NCI-H2029 (cell line): ENCODE data around the gene PIK3C3.
A peak's percentile ranks its signal among the peaks of the same experiment; 100 is the strongest.
"Not testable (repeated sequence)": the region's sequence is repeated elsewhere in the genome, so short reads cannot be mapped to it uniquely, and the experiment has no call there.

Experiments
- DNase-seq: peaks from one replicate; lab custom pipeline; 2025; lab: John Stamatoyannopoulos, UW

PIK3C3 gene

DNA sequence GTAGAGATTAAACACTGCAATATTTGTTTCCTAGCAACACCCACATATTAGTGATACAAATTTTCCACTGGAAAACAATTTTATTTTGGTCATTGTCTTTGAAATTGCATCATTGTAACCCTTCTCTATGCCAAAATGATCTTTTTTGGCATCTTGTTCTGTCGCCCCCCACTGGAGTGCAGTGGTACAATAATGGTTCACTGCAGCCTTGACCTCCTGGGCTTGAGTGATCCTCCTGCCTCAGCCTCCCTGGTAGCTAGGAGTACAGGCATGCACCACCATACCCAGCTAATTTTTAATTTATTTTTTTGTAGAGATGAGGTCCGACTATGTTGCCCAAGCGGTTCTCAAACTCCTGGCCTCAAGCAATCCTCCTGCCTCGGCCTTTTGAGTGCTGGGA, 117.4 kb downstream of the PIK3C3 start:
- DNase-seq = no peak

DNA sequence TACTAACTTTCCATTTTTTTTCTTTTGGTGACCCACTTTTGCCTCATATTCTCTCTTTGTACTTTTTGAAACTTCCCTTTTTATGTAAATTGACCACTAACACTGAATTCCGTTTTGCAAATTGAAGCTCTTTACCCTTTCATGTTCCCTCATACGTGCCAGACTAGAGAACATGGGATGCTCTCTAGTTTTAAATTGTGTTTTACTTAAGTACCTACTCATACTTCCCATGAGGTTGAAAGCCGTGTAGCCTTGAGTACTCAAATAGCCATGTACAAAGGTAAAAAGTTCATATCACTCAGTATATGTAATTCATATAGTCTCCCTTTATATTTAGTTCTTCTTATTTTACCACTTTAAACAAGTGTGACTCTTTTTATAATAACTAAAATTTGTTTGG, 119.7 kb downstream of the PIK3C3 start:
- no peak for DNase-seq

DNA sequence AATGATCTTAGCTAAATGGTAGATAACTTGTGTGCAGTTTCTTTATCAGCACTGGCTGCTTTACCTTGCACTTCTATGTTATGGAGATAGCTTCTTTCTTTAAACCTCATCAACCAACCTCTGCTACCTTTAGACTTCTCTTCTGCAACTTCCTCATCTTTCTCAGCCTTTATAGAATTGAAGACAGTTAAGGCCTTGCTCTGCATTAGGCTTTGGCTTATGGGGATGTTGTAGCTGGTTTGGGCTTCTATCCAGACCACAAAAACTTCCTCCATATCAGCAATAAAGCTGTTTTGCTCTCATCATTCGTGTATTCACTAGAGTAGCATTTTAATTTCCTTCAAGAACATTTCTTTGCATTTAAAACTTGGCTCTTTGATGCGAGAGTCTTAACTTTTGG, 123.7 kb downstream of the PIK3C3 start:
- DNase-seq = no peak

DNA sequence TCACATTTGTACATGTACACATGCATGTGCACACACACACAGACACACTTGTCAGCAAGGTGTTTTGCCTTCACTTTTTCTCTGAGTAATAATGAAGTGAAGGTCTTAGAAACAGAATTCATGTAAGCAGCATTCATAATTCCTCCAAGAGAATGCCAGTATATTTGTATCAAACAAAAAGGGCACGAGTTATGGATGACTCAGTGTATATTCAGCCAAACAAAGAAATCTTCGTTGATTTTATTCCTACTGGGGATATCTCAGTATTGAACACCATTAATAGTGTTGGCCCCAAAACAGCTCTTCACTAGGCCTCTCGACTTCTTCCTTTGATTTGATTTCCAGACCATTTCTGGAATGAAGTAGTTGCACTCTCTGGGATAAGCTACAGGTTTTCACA, 125.3 kb downstream of the PIK3C3 start:
- DNase-seq = no peak

DNA sequence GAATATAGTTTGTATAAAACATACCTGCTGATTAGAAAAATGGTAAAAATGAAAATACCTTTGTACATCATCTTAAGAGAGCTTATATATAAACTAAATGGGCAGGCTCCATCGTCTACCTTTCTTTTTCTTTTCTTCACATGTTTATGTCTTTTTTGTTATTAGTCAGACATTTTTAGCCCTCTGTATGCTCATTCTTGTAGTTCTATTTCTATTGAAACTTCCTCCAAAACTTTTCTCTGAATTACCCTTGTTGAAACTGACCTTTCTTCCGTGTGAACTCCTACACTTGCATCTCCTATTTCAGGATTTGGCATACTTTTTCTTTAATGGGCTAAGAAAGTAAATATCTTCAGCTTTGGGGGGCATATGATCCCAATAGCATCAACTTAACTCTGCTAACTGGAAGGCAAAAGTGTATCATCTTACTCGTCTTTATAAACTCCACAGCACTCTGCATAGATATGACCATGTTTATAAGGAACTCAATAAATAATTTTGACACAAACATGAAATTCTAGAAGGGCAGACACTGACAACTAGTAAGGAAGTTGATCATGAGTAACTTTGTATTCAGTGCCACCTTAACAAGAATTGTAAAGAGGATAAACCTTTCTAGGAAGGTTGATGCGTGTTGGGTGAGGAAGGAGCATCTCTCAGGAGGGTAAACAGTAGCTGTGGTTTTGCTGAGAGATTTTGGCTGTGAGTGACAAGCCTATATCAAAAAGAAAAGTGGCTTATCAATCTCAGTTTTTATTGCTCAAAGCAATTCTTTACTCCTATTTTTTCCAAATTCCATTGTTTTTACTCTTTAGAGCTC, 127.6 kb downstream of the PIK3C3 start:
- DNase-seq = no peak

DNA sequence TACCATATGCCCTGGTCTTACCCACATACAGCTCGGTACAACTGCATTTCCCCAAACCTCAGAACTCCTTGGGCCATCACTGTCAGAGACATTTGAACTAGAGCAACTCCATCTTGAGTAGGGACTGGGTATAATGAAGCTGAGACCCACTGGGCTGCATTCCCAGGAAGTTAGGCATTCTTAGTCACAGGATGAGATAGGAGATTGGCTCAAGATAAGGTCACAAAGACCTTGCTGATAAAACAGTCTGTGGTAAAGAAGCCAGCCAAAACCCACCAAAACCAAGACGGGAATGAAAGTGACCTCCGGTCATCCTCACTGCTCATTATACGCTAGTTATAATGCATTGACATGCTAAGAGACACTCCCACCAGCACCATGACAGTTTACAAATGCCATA, 131.3 kb downstream of the PIK3C3 start:
- no peak for DNase-seq

DNA sequence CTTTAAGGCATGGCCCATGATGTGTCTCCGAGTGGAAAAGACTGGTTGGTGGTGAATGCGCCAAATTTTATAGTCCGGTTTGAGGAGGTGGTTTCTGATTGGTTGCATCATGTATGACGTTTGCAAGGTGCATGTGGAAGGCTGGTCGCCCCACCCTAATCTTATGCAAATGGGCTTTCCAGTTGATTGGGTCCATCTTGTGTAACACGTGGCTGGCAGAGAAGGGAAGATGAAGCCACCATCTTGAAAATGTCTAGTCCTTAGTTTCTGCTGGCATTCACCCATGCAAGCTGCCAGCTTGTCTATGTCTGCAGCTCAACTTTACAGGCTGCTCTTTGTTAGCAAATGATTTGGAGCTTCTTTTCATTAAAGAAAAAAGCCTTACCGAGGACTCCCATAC, 132.2 kb downstream of the PIK3C3 start:
- DNase-seq = no peak

DNA sequence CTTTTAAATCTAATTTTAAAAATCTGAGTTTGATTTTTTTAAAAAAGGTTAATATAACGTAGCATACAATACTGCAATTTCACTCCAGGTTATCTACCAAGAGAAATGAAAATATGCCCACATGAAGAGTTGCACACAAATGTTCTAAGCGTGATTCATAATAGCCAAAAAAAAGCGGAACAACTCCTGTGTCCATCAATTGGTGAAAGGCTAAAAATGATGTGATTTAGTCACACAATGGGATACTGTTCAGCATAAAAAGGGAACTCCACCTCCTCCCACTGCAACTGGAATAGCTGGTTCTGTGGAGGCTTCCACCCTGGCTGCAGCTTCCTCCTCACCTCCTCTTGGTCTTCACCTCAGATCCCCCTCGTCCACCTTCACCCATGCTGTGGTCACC, 132.8 kb downstream of the PIK3C3 start:
- DNase-seq = no peak

DNA sequence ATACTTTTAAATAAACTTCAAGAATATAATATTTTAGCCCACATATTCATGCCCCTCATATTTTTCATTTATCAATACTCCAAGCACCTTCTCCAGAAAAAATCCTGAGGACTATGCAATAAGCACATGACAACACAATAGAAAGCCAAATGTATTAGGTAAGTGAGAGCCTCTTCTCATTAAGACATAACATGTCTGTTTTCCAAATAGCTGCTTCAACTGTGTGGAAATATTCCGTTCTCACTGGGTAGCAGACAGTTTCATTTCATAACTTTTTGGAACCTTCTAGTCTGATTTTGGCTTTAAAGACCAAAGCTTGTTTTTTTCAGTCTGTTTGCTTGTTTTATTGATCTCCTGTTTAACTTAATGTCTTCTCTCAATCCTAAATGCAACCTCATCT, 137.8 kb downstream of the PIK3C3 start:
- DNase-seq = no peak

DNA sequence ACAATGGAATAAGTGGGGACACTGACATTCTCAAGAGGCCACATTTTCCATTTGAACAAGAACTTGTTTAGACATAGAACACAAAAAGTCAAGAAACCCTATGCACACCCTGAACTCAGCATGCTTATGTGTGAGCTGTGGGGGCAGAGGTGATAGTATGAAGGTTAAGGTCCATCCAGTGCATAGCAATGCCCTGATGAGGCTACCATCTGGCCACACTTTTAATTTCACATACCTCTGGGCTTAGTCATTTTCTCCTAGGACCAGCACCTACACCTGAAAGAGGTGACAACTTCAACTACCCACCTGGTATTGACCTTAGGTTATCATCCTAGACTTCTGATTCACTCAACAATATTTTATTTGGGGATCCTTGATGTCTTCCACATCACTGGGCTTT, 139.8 kb downstream of the PIK3C3 start:
- DNase-seq = no peak

DNA sequence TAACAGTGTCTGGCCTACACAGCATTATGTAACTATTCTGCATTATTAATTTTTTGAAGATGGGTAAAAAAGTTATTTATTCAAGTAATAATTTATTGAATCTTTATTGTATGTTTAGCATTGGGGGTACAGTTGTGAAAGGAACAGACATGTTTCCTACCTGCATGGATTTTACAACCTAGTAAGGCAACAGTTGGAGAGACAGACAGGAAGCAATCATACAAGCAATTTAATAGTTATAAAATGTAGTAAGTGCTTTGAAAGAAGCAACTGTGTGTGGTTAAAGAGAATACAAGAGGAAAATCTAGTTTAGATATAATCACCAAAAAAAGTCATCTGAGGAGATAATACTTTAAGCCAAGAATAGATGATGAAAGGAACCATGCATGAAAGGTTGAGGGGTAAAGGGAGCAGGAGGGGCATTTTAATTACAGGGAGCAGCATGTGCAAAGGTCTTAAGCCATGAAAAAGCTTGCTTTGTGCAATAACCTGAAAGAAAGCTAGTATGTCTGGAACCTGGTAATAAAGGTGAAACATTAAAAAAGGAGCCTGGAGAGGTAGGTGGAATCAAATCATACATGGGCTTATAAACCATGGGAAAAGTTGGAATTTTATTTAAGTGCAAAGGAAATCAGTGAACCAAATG, 140.8 kb downstream of the PIK3C3 start:
- DNase-seq = no peak

DNA sequence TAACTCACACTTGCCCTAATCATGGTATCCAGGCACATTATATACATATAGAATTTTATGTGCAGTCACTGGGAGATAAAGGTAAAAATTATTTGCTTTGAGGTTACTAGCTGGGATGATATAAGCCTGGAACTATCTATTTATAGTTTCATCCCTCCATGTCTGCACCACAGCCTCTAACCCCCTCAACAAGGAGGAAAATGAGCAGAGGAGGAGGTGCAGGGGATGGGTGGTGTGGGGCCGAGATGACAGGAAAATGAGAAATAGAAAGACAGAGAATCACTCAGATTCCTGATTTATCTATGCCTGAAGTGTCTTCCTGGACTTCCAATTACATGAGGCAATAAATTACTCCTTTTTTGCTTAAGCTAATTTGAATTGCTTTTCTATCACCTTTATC, 145.2 kb downstream of the PIK3C3 start:
- DNase-seq = no peak

DNA sequence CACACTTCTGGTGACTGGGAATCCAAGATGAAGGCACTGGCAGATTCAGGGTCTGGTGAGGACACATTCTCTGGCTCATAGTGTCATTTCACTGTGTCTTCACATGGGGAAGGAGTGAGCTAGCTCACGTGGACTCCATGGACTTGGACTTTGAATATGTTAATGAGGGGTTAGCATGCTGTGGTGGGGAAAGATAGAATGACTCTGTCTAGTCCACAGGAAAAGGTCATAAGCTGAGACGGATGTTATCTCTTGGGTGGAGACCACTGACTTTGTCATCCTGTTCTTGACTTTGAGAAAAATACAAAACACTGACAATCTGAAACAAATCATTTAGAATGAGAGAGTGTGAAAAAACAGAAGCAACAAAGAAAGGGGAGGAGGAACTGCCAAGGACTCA, 145.9 kb downstream of the PIK3C3 start:
- no peak for DNase-seq

DNA sequence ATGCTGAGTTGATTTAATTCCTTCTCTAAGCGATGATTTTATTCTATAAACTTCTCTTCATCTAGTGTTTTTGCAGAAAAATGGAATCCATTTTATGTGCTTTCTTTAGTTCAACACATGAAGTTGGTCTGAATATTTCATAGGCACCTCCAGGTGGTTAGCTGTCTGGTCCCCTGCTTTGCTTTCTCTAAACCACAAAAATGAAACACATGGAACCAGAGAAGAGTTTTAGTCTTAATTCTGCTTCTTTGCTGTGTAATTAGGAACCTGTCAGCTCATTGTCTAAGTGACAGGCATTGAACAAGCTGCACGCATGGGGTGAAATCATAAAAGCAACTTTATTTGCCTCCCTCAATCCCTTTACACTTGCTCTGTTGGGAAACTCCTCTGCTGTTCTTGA, 150.4 kb downstream of the PIK3C3 start:
- no peak for DNase-seq

DNA sequence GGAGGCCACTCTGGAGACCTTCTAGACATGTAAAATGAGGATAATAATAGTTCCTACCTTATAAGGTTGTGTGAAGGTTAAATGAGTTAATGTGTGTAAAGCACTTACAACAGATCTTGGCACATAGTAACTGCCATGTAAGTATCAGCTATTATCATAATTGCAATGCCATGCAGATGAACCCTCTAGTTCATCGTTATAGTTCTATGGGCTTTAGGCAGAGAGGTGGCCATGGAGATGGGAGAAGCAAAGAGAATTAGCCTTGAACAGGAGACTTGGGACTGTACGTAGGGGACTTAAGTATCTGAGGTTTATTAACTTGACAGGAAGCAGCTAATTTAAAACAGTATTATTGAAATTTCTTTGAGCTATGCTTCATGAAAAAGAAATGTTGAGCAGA, 151.8 kb downstream of the PIK3C3 start:
- no peak for DNase-seq

DNA sequence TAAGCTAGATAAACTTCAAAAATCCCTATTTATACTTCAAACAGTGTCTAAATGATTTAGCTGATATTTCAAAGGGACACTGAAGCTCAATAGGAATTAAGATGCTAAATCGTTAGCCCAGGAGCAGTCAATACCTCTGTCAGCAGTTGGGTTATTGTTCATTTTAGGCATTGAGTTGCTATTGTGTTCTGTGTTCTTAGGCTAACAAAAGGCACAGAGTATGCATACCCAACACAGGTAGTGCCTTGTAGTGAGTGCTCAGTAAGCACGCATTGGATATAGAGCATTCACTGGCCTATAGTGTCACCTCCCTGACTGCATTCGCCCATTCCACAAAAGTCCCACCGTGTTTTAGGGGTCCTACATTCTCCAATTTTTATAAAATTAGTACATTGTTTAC, 152.3 kb downstream of the PIK3C3 start:
- DNase-seq = no peak

DNA sequence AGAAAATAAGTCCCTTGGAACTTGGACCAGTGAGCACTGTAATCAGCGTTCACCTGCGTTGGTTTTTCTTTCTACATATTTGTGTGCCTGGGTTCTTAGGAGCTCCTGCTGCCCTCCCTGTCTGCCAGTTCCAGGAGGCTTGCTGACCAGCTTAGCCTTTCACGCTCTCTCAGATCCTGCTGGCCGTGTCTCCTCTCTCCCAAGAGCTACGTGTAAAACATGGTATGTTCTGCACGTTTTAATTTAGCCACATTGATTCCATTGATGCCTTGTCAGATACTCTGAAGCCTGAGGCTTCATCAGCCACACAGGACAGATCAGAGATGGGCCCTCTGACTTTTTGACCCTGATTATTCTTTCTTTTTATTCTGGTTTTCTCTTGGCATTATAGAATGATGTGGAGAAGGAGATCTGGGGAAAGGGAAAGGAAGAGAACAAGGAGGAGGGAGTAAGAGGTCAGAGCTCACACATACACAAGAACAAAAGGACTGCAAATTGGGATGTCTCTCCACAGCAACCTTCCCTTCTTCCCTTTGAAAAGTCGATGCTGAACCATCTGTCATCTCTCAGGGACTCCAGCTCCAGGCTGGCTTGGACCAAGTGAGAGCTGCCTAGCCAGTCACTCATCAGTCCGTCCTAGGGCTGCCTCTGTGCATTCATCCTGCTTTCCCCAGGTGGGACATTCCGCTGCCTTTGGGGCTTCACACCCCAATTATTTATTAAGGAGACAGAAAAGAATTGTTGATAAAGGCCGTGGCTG, 152.8 kb downstream of the PIK3C3 start:
- DNase-seq = no peak

DNA sequence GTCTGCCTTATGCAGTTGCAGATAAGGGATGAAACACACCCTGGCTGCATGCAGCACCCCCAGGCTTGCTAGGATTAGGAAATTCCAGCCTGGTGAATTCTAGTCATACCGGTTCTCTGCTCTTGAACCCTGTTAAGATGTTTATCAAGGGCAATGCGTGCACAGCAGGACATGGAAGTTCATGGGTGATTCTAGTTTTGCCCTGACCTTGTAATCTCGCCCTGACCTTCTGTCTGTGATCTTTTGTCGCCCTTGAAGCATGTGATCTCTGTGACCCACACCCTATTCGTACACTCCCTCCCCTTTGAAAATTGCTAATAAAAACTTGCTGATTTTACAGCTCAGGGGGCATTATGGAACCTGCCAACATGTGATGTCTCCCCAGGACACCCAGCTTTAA, 157.1 kb downstream of the PIK3C3 start:
- not testable (repeated sequence) for DNase-seq

DNA sequence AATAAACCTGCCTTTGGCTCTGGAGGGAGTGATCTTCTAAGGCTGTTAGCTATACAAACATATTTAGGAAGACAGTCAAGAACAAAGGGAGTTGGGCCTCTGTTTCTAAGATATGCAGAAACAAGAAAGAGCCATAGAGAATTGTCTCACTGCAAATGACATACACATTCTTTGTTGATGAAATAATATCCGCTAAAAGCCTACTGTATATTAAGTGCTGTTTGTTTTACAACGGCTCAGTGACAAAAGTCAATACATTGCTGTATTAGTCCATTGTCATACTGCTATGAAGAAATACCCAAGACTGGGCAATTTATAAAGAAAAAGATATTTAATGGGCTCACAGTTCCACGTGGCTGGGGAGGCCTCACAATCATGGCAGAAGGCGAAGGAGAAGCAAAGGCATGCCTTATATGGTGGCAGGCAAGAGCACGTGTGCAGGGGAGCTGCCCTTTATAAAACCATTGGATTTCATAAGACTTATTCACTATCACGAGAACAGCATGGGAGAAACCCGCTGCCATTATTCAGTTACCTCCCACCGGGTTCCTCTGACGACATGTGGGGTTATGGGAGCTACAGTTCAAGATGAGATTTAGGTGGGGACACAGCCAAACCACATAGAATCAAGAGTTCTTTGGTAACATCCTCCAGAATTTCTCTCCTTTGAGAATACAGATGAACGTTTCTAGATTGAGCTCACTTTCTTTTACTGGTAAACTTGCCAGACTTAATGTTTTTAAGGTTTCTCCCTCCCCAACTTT, 157.8 kb downstream of the PIK3C3 start:
- DNase-seq = no peak

DNA sequence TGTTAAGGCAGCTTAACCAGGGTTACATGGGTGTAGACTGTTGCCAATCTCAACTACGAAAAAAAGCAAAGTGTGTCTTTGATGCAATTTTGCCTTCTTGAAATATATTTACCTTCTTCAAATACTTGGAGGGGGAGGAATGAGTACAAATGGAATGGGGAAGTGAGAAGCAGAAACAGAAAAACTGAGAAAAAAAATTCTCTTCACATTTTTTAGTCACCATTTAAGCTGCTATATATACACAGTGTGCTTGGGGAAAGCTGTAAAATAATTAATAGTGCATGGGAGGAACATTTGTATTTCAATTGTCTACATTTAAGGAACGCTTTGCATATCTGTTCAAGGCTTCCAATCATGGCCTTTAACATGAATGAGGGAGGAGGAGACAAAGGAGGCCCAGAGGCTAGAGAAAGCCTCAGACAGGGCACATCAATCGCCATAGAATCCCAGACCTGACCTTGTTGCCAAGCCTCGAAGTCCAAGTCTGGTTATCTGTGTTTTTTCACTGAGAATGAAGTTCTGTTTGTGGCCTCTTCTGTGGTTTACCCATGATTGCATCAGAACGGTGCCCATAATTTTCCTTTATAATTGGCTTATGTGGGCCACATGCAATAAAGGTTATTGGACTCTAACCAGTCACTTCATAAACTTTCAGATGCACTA, 158.6 kb downstream of the PIK3C3 start:
- no peak for DNase-seq

DNA sequence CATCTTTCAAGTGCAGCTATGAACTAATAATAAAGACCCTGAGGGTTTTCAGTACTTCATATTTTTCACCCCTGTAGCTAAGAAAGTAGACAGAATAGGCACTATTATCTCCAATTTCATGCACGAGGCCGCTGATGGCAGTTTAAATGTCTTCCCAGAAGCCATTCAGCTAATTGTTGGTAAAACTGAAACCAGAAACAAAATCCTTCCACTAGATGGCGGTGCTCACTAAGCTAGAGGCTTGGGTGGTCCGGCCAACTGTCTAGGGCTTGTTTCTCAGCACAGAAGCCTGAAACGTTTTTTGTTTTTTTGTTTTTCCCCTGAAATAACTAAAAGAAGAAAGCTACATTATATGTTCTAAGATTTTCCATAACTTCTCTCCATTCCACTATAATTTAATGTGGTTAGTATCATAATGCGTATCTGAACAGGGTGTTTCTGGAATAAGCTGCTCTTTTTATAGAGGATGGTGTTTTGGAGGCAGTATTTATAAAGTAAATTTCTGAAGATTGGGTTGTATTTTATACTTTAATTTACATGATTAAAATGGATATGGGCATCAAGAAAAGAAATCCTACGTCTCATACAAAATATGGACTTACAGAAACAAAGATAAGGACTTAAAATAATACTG, 159.4 kb downstream of the PIK3C3 start:
- DNase-seq = peak; percentile 55
